T-helper 2 cell (primary cell): ENCODE data around the gene RRP15.
"Not testable (repeated sequence)": the region's sequence is repeated elsewhere in the genome, so short reads cannot be mapped to it uniquely, and the experiment has no call there.

Experiments
- DNase-seq, 5 experiments: peaks; one replicate each; pipeline versions ENCODE4 v3.0.0 to v3.0.0-alpha.2; 2012 to 2022

Gene RRP15

GRCh38 chr1:218297461-218297860 is 12.4 kb downstream of the RRP15 start:
- DNase-seq: no peak

- no peak for DNase-seq
Measured at GRCh38 chr1:218297867-218298266, 12.8 kb downstream of the RRP15 start.

GRCh38 chr1:218298398-218298797 is 13.3 kb downstream of the RRP15 start:
- DNase-seq: no peak

- DNase-seq: peak in 1 of 5 experiments; percentile 30
Measured at GRCh38 chr1:218299416-218299815, 14.3 kb downstream of the RRP15 start.

- no peak for DNase-seq
Measured at GRCh38 chr1:218301217-218301616, 16.1 kb downstream of the RRP15 start.

DNA sequence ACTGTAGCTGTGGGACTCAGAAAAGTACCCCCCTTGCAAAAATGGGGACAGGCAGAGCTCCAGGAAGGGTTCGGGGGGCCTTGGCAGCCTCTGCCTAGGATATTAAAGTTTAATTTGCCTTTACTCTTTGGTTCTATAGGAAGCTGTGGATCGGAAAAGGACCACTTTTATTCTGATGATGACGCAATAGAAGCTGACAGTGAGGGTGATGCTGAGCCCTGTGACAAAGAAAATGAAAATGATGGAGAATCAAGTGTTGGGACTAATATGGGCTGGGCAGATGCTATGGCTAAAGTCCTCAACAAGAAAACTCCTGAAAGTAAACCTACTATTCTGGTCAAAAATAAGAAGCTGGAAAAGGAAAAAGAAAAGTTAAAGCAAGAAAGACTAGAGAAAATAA is 17.1 kb downstream of the RRP15 start:
- DNase-seq: no peak

- no peak for DNase-seq
Measured at GRCh38 chr1:218303176-218303879, 18.2 kb downstream of the RRP15 start.

- no peak for DNase-seq
Measured at GRCh38 chr1:218304281-218305039, 19.4 kb downstream of the RRP15 start.

- DNase-seq: no peak
Measured at GRCh38 chr1:218305472-218306064, 20.5 kb downstream of the RRP15 start.

DNA sequence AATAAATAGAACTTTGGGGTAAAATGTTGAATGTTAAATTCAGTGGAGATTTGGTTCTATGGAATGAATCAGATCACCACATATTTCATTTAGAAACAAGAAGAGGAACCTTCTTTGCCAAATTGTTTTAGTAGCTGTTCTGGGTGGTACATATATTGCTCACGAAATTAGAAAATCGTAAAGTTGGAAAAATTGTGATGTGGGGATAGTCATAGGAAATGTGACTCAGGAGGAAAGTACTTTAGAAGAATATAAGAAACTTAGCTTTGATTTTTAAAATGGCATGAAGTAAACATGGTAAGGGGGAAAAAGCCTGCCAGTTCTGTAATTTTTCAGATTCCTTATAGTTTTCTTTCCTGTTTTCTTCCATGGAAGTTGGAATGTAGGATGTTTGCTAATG is 27.4 kb downstream of the RRP15 start:
- no peak for DNase-seq

- DNase-seq: no peak
Measured at GRCh38 chr1:218314316-218314715, 29.2 kb downstream of the RRP15 start.

DNA sequence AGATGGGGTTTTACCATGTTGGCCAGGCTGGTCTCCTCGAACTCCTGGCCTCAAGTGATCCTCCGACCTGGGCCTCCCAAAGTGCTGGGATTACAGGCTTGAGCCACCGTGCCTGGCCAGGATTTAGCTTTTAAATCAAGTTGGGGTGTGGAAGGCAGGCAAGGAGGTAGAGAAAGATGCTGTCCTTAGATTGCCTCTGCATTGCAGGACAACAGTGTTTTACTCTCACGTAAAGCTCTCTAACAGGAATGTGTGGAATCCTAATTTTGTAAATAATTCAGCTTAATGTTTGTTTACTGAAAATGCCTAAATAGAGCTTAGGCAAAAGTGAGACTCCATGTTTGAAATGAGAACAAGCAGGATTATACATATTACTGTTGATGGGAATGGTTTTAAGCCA is 30.5 kb downstream of the RRP15 start:
- no peak for DNase-seq

GRCh38 chr1:218317061-218317460 is 32.0 kb downstream of the RRP15 start:
- DNase-seq: no peak

GRCh38 chr1:218320182-218320581 is 35.1 kb downstream of the RRP15 start:
- not testable (repeated sequence) for DNase-seq

GRCh38 chr1:218322762-218323161 is 37.7 kb downstream of the RRP15 start:
- no peak for DNase-seq

GRCh38 chr1:218323568-218324225 is 38.6 kb downstream of the RRP15 start:
- DNase-seq: no peak

GRCh38 chr1:218324226-218324580 is 39.1 kb downstream of the RRP15 start:
- DNase-seq: no peak

DNA sequence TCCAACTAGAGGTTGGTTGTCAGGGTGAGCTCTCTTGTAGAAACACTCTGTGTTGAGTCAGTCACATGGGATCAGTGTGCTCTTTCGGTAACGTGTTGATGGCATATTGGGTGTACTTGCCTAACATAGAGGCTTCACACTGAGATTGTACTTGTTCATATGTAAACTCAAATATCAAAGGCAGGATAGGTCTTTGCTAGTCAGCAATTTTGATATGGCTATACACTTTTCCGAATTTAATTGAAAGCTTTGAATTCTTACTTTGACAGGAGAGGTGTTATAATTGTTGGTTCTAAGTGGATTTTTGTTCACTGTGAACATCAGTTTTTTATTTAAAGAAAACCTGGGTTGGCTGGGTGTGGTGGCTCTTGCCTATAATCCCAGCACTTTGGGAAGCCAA is 43.7 kb downstream of the RRP15 start:
- DNase-seq: no peak

GRCh38 chr1:218330043-218330623 is 45.0 kb downstream of the RRP15 start:
- DNase-seq: peak in 1 of 5 experiments; percentile 48

GRCh38 chr1:218332416-218332815 is 47.3 kb downstream of the RRP15 start:
- no peak for DNase-seq

DNA sequence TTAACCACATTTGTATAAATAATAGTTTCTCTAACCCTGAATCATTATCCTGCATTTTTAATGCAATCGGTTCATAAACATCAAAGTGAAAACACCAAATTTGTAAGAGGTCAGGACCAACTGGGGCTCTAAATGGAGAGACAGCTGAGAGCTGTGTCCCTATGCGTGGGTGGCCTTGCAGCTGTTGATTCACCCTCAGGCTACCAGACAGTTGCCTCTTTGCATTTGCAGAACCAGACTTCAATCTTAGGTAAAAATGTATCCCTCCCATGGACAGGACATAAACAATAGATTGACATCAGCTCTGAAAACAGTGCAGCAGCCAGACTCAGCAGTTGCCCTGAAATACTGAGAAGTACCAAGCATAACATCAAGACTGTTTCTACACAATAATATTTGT is 51.2 kb downstream of the RRP15 start:
- DNase-seq: no peak

- peak in 1 of 5 experiments; percentile 20 for DNase-seq
Measured at GRCh38 chr1:218339267-218339831, 54.3 kb downstream of the RRP15 start.

GRCh38 chr1:218341325-218341724 is 56.2 kb downstream of the RRP15 start:
- no peak for DNase-seq
